Activated CD4-positive, CD25-positive, alpha-beta regulatory T cell treated with anti-CD3 and anti-CD28 coated beads, Interleukin-2, amount 50 U/mL, for 16 hours (primary cell): Measurements from ENCODE around the gene FAM3B.
A peak's percentile ranks its signal among the peaks of the same experiment; 100 is the strongest.
"Not testable (repeated sequence)": the region's sequence is repeated elsewhere in the genome, so short reads cannot be mapped to it uniquely, and the experiment has no call there.

Experiments
- DNase-seq: peaks from one replicate; pipeline ENCODE4 v3.0.0-alpha.2; 2020; ENCODE audit warnings: low read depth, low spot score

The FAM3B gene

DNA sequence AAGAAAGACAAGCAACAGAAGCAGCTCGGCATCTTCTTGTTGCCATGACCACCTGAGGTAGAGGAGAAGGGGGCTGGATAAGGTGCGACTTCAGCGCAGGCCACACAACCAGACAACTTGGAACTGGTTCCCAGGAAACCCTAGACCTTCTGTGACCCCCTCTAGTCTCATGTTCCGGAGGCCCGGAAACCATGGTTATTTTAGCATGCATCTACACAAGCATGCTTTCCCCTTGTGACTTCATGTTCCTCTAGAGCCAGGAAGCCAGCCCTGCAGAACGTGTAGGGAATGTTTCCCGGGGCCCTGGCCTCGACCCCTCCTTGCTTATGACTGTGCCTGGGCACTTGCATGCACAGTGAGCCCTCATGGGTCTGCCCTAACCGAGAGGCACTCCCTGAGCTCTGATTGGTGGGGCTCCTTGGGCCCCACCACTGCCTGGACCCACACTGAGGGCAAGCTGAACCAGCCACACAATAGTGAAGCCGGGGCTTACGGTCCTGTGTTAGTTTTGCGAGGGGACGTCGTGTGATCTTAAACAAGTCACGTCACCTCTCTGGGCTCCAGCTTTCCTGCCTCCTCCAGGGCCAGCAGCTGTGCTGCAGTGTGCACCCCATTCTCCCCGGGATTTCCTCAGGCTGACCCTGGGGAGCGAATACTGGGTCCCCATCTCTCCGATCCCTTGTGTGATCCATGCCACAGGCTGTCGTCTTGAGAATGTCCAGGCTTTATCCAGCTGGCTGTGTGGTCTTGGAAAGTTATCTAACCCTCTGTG, 33.2 kb downstream of the FAM3B start:
- no peak for DNase-seq

DNA sequence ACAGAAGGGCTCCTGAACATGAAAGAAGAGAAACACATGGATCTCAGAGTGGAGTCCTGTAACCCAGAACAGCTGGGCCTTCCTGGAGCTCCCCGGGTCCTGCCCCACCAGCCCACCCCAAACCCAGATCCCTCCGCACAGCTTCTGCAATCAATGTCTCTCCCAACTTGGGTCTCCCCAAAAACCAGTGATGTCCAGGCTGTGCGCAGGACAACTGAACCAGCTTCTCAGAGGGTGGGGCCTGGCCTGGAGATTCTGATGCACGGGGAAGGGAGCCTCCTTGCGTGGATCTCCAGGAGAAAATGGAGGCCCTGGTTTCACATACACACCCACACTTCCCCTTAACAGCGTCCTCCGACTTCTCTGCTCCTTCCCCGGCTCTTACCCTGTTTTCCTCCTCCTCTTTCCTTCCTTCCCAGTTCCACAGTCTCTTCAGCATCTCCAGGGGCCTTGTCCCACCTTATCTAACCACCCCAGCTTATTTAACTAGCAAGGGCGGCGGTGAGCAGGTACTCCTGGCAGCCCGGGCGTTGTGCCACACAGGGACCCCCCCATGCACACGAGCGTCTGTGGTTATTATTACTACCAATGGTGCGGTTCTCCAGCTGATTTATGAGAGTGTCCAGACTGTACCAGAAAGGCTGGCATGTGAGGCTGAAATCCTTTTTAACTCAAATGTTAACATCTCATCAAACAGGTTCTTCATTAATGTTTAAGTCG, 34.0 kb downstream of the FAM3B start:
- no peak for DNase-seq

DNA sequence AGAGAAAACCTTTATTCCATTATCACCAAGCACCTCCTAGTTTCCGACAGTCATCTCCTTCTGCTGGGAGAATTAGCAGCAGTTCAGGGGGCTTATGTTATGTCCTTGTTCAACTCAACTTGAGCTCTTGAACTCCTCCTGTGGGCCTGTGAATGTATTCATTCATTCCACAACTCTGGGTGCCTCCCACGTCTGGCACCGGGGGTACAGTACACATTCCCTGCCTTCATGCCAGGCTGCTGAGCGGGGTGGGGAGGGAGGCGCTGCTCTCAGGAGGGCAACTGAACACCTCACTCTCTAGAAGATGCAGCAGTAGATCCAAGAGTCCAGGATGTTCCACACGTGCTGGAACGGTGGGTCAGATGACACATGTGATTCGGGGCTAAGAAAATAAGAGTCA, 40.9 kb downstream of the FAM3B start:
- no peak for DNase-seq

DNA sequence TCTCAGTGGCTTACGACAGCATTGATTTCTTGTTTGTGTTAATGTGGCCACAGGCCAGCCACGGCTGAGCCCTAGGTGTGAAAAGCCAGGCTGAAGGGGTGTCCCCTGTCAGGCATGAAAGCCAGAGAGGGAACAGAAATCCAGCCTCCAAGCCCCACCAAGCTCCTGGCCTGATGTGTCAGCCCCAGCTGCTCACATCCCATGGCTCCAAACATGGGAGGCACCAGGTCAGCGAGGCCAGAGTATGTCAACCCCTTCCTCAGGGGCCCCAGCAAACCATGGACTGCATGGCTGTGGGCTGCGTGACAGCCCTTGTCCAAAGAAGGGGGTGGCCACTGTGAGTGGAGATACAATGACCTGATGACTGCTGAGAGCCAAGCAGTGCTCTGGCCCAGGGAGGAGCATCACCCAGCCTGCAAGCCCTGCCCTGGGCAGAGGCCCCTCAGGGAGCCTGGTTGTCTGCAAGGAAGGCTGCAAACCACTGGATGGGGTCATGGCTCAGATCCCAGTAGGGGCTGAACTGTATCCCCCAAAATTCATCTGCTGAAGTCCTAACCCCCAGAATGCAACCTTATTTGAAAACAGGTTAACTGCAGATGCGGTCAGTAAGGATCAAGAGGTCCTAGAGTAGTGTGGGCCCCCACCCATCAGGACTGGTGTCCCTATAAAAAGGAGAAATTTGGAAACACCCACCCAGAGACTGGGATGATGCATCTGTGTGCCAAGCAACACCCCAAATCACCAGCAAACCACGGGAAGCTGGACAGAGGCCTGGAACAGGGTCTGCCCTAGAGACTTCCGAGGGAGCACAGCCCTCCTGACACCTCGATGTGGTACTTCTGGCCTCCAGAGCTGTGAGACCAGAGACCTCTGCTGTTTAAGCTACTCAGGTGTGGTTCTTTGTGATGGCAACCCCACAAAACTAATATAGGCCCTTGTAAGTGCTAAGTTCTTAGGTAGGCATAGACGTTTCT, 41.9 kb downstream of the FAM3B start:
- DNase-seq, result no peak

DNA sequence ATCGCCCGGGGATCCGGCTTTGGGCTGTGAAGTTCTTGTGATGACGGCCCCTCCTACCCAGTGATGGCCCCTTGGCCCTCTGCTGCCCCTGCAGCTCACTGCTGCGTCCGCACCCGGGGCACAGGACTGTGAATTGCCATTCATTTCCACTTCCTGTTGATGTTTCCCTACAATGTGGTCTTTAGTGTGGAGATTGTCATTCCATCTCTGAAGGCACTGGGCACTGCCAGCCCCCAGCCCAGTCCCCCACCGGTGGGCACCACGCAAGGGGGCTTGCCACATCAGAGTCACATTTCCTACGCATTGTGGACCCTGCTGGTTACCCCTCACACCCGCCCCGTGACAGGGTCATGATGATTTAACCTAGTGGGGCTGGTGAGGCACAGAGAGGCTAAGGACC, 42.7 kb downstream of the FAM3B start:
- no peak for DNase-seq

- DNase-seq, result not testable (repeated sequence)
Measured at GRCh38 chr21:41359754-41360071, 43.1 kb downstream of the FAM3B start.

DNA sequence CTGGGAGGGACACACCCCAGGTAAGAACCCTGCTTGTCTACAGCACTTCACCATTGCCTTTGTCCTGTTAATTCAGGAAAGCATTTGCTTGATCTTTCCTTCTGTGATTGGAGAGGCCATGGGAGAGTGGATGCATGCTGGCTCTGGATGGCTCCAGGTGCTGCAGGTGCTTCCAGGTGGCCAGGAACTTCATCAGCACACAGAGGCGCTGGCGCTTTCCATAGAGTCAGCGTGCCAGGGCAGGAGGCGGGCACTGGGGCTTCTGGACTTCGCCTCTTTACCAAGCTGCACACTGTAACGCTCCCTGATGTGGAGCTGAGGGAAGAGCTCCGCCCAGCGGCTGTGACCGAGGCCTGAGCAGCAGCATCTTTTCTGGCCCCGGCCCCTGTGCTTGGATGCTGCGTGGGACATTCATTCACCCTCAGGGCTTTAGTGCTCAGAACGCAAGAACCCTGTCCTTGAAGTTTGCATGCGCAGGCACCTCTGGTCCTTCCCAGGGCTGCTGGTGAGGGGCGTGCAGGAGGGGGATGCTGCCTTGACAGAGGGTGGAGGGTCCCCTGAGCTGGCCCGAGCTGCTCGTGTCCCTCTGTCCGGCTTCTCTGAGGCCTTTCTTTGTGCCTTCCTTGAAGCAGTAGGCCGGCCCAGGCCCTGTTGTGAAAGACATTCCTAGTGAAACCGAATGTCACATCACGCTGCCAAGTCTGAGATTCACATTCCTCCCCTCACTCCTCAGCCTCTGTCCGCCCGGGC, 43.6 kb downstream of the FAM3B start:
- no peak for DNase-seq

- no peak for DNase-seq
Measured at GRCh38 chr21:41361053-41361785, 44.6 kb downstream of the FAM3B start.

- peak; percentile 60 for DNase-seq
Measured at GRCh38 chr21:41361786-41362604, 45.4 kb downstream of the FAM3B start, which contains the start of gene MX2. TSS of gene MX2 (plus strand) at chr21:41362027. CDS start at chr21:41376907, 14,880 bp downstream.

DNA sequence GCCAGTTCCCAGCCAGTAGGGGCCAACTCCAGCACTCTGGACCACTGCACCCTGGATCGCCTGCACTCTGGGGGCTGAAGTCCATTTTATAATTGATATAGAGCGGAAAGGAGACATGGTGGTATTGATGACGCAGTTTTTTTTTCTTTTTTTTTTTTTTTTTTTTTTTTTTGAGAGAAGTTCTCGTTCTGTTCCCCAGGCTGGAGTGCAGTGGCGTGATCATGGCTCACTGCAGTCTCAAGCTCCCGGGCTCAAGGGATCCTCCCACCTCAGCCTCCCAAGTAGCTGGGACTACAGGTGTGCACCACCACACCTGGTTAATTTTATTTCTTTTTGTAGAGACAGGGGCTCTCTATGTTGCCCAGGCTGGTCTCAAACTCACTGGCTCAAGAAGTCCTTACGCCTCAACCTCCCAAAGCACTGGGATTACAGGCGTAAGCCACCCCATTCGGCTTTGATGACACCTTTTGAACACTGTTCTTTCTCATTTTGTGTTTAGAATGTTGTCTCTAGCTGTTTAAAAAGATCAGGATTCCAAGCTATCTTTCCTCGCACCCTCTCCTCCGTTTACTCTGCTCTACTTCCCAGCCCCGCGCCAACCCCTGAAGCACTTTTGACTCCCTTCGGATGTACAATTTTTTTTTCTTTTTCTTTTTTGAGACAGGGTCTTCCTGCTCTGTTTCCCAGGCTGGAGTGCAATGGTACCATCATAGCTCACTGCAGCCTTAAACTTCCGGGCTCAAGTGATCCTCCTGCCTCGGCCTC, 46.2 kb downstream of the FAM3B start:
- DNase-seq, result no peak

- DNase-seq, result no peak
Measured at GRCh38 chr21:41363370-41364270, 47.0 kb downstream of the FAM3B start.

DNA sequence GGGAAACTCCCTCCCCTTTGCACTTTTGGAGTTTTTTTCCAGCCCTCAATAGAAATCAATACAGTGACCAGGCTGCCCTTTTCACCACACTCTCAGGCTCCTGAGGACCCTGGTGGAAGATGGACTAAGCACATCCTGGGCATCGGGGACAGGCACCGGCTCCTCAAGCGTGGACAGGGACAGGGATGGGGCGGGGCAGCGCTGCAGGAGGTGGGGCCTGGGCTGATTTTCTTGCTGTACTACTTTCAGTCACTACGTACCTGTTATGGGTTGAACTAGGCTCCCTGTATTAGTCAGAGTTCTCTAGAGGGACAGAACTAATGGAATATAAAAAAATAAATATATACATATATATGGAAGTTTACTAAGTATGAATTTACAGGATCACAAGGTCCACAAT, 47.7 kb downstream of the FAM3B start:
- no peak for DNase-seq

DNA sequence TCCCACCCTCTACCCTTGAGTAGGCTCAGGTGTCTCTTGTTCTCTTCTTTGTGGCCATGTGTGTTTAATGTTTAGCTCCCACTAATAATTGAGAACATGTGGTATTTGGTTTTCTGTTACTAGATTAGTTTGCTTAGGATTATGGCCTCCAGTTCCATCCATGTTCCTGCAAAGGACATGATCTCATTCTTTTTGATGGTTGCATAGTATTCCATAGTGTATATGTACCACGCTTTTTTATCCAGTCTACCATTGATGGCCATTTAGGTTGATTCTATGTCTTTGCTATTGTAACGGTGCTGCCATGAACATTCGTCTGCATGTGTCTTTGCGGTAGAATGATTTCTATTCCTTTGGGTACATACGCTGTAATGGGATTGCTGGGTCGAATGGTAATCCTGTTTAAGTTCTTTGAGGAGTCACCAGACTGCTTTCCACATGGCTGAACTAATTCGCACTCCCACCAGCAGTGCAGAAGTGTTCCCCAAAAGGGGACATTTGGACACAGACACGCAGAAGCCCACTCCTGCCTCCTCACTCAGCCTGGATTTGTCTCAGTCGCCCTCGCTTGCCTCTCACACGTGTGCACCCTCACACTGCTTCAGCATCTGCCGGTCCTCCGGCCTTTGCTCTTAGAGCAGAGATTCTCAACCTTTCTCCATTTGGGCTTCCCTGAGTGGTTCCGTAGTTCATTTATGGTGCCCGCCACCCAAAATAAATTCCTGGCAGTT, 48.9 kb downstream of the FAM3B start:
- DNase-seq, result no peak

DNA sequence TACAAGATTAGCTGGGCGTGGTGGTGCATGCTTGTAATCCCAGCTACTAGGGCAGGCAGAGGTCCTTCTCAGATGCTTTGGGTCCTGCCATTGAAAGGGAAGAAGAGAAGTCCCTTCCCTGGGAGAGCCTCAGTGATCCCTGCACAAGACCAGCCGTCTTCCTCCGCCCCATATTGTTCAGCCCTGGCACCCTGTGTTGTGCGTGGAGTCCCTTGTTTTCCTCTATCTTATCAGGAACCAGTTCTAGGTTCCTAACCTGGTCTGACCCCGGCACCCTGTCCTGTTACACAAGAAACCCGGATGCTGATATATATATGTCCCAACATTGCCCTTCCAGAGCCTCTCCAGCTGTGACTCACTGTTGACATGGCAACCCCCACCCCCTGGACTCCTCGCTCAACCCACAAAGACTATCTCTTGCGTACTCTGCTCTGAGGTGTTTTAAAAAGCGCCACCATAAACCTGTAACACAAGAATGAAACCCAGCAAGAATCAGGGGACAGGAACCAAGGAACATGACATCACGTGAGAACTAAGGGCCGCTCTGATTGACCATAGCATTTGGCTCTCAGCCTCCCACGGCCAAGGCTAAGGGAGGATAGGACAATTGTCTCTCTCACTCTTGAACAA, 50.0 kb downstream of the FAM3B start:
- no peak for DNase-seq

DNA sequence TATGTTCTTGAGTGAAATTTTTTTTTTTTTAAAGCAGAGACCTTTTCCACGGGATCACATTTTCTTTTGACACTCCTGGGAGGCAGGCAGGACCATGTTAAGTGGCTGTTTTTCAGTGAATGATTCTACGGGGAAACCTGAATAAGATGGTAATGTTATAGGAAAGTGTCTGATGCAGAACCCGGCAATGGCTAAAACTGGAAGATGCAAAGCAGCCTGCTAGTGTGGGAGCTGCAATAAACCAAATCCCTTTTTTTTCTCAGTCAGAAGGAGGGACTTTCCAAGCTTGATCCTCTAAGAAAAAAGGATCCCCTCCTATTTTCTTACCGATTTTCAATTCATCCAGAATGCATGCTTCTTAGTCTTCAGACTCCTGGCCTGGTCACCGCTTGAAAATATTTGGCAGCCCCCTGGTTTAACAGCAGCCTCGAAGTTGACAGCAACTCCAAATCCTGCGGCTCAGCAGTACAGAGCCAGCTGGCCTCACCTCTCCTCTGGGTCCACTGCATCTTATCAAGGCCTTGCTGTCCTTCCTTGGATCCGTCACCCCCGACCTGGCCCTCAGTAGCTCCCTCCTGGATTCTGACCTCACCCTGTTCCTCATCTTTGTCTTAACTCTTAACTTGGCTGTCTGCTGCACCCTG, 50.8 kb downstream of the FAM3B start:
- no peak for DNase-seq
